Loucy (cell line): ENCODE results near the gene MALL.

Source experiments
- H2AFZ ChIP-seq: fragments of 200-600 bp; sonication (generic); 2 replicates; pipeline ENCODE4 v1.6.0; 2016; ENCODE audit warnings: antibody characterized with exemption, mild to moderate bottlenecking, low read length, moderate library complexity
- H3F3A ChIP-seq: fragments of 200-600 bp; 2 replicates; pipeline ENCODE4 v1.6.0; 2016; ENCODE audit warnings: antibody characterized with exemption, low read depth, mild to moderate bottlenecking
- H3K27me3 ChIP-seq: fragments of 200-600 bp; sonication (generic); 2 replicates; pipeline ENCODE4 v1.6.1; 2014; ENCODE audit warnings: low read length, mild to moderate bottlenecking; ENCODE audit not compliant: insufficient read depth, poor library complexity, severe bottlenecking
- H3K36me3 ChIP-seq: fragments of 200-600 bp; sonication (generic); 2 replicates; pipeline ENCODE4 v1.6.1; 2016; ENCODE audit warnings: low read length; ENCODE audit not compliant: insufficient read depth
- H3K4me1 ChIP-seq: fragments of 200-600 bp; sonication (generic); 2 replicates; pipeline ENCODE4 v1.5.1; 2014; ENCODE audit warnings: low read length, mild to moderate bottlenecking; ENCODE audit not compliant: insufficient read depth, poor library complexity, severe bottlenecking
- H3K4me2 ChIP-seq: fragments of 200-600 bp; sonication (generic); 2 replicates; pipeline ENCODE4 v1.6.0; 2014; ENCODE audit warnings: antibody characterized with exemption, low read length, low read depth, mild to moderate bottlenecking; ENCODE audit not compliant: poor library complexity, severe bottlenecking
- H3K4me3 ChIP-seq: fragments of 200-600 bp; sonication (generic); 2 replicates; pipeline ENCODE4 v1.5.1; 2014; ENCODE audit warnings: low read length, mild to moderate bottlenecking, mixed read lengths; ENCODE audit not compliant: poor library complexity, severe bottlenecking
- H3K79me2 ChIP-seq: fragments of 200-600 bp; sonication (generic); 2 replicates; pipeline ENCODE4 v1.6.1; 2014; ENCODE audit warnings: low read length; ENCODE audit not compliant: insufficient read depth
- H3K9ac ChIP-seq: fragments of 200-600 bp; sonication (generic); 2 replicates; pipeline ENCODE4 v1.6.0; 2014; ENCODE audit warnings: mild to moderate bottlenecking, low read depth, low read length, moderate library complexity; ENCODE audit not compliant: poor library complexity, severe bottlenecking
- H3K9me2 ChIP-seq: fragments of 200-600 bp; sonication (generic); replicated peaks from 2 replicates; pipeline ENCODE4 v1.6.1; 2016; ENCODE audit warnings: low read depth, low read length, mixed read lengths
- H3K9me3 ChIP-seq: fragments of 200-600 bp; sonication (generic); 2 replicates; pipeline ENCODE4 v1.6.1; 2014; ENCODE audit warnings: mild to moderate bottlenecking, antibody characterized with exemption, low read length, low read depth; ENCODE audit not compliant: insufficient read depth
- H4K20me1 ChIP-seq: fragments of 200-600 bp; sonication (generic); 2 replicates; pipeline ENCODE4 v1.6.0; 2014; ENCODE audit warnings: antibody characterized with exemption, low read length, mild to moderate bottlenecking; ENCODE audit not compliant: insufficient read depth, poor library complexity, severe bottlenecking
- EZH2phosphoT487 ChIP-seq: fragments of 200-600 bp; IDR thresholded peaks from 2 replicates; pipeline ENCODE4 v1.6.1; 2018; ENCODE audit warnings: antibody characterized with exemption, mild to moderate bottlenecking, moderate library complexity, borderline replicate concordance
- TF ChIP-seq, protein P1 (sequence below): fragments of 200-600 bp; sonication (generic); conservative IDR thresholded peaks from 2 replicates; pipeline ENCODE4 v1.5.1; 2014; ENCODE audit warnings: mild to moderate bottlenecking, antibody characterized with exemption, low read length

Gene MALL

DNA sequence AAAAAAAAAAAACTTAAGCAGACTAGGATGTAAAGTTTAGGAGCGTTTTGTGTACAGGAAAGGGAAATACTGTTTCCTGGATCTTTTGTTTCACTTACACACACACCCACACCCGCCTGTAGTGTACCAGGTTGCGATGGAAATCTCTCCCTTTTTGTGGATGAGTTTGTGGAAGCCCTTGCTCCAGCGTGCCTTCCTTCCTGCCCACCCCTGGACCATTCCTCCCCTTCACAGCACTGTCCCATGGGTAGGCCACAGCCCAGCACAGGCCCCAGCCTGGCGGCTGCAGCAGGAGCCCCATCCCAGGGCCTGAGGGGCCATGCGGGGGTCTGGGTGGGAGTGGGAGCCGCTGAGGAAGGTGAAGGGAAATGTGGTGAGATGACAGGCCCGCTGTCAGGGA lies 15.1 kb downstream of the MALL start:
- Histone ChIP-seq H3K4me3 (no peak overlapping the region), H3K27me3 (no peaks in the 10 kb centered on the region), H3K36me3 (no peaks in the 10 kb centered on the region), H3K9me3 (no peaks in the 10 kb centered on the region), H4K20me1 (no peaks in the 10 kb centered on the region), H3K9me2 (no peaks in the 10 kb centered on the region), H3K9ac (no peak overlapping the region), H2AFZ (no peak overlapping the region), H3K4me2 (no peak overlapping the region), H3F3A (no peaks in the 10 kb centered on the region), H3K4me1 (peaks cover 36% of the 10 kb centered on the region), H3K79me2 (no peaks in the 10 kb centered on the region)
- no peak for TF ChIP-seq EZH2phosphoT487
- TF ChIP-seq, protein P1, sequence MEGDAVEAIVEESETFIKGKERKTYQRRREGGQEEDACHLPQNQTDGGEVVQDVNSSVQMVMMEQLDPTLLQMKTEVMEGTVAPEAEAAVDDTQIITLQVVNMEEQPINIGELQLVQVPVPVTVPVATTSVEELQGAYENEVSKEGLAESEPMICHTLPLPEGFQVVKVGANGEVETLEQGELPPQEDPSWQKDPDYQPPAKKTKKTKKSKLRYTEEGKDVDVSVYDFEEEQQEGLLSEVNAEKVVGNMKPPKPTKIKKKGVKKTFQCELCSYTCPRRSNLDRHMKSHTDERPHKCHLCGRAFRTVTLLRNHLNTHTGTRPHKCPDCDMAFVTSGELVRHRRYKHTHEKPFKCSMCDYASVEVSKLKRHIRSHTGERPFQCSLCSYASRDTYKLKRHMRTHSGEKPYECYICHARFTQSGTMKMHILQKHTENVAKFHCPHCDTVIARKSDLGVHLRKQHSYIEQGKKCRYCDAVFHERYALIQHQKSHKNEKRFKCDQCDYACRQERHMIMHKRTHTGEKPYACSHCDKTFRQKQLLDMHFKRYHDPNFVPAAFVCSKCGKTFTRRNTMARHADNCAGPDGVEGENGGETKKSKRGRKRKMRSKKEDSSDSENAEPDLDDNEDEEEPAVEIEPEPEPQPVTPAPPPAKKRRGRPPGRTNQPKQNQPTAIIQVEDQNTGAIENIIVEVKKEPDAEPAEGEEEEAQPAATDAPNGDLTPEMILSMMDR, result no peak

- Histone ChIP-seq H3K9ac (no peak overlapping the region), H3F3A (no peaks in the 10 kb centered on the region), H3K4me1 (peaks cover 28% of the 10 kb centered on the region), H3K79me2 (no peaks in the 10 kb centered on the region), H3K27me3 (no peaks in the 10 kb centered on the region), H2AFZ (no peak overlapping the region), H4K20me1 (no peaks in the 10 kb centered on the region), H3K36me3 (no peaks in the 10 kb centered on the region), H3K9me3 (no peaks in the 10 kb centered on the region), H3K9me2 (no peaks in the 10 kb centered on the region), H3K4me2 (no peak overlapping the region), H3K4me3 (no peak overlapping the region)
- no peak for TF ChIP-seq EZH2phosphoT487
- TF ChIP-seq, protein P1, result no peak
Observed at GRCh38 chr2:110099471-110100225, 16.0 kb downstream of the MALL start.

GRCh38 chr2:110099038-110099425 lies 16.6 kb downstream of the MALL start:
- Histone ChIP-seq H3K4me3 (no peak overlapping the region), H2AFZ (no peak overlapping the region), H3K9ac (no peak overlapping the region), H3K36me3 (no peaks in the 10 kb centered on the region), H3K27me3 (no peaks in the 10 kb centered on the region), H3F3A (no peaks in the 10 kb centered on the region), H4K20me1 (no peaks in the 10 kb centered on the region), H3K9me2 (no peaks in the 10 kb centered on the region), H3K4me1 (peaks cover 28% of the 10 kb centered on the region), H3K9me3 (no peaks in the 10 kb centered on the region), H3K79me2 (no peaks in the 10 kb centered on the region), H3K4me2 (no peak overlapping the region)
- TF ChIP-seq, protein P1, result no peak
- TF ChIP-seq EZH2phosphoT487, result no peak
